Stimulated activated CD4-positive, alpha-beta T cell treated with anti-CD3 and anti-CD28 coated beads, Interleukin-4, amount 100 ng/mL, for 1 hour (primary cell): ENCODE results near the gene GRAMD4.
"Not testable (repeated sequence)": the region's sequence is repeated elsewhere in the genome, so short reads cannot be mapped to it uniquely, and the experiment has no call there.

Experiments used
- DNase-seq: peaks from one replicate; pipeline ENCODE4 v3.0.0-alpha.2; 2020

Gene GRAMD4

GRCh38 chr22:46622081-46622521, 1.9 kb downstream of the GRAMD4 start:
- DNase-seq, result no peak

GRCh38 chr22:46625113-46625842, 5.1 kb downstream of the GRAMD4 start:
- no peak for DNase-seq

- DNase-seq, result no peak
These were observed 5.7 kb downstream of the GRAMD4 start for GRCh38 chr22:46625843-46626349.

- no peak for DNase-seq
These were observed 6.2 kb downstream of the GRAMD4 start for GRCh38 chr22:46626356-46626755.

GRCh38 chr22:46626911-46627805, 7.0 kb downstream of the GRAMD4 start:
- DNase-seq, result no peak

GRCh38 chr22:46627806-46628482, 7.8 kb downstream of the GRAMD4 start:
- no peak for DNase-seq

GRCh38 chr22:46628756-46629155, 8.6 kb downstream of the GRAMD4 start:
- no peak for DNase-seq

- no peak for DNase-seq
These were observed 9.1 kb downstream of the GRAMD4 start for GRCh38 chr22:46629291-46629690.

- DNase-seq, result no peak
These were observed 10.9 kb downstream of the GRAMD4 start for GRCh38 chr22:46631113-46631512.

GRCh38 chr22:46632646-46633249, 12.6 kb downstream of the GRAMD4 start:
- no peak for DNase-seq

GRCh38 chr22:46633334-46633890, 13.2 kb downstream of the GRAMD4 start:
- DNase-seq, result no peak

- DNase-seq, result no peak
These were observed 14.0 kb downstream of the GRAMD4 start for GRCh38 chr22:46634011-46634699.

- DNase-seq, result not testable (repeated sequence)
These were observed 14.9 kb downstream of the GRAMD4 start for GRCh38 chr22:46634973-46635685.

- DNase-seq, result no peak
These were observed 15.6 kb downstream of the GRAMD4 start for GRCh38 chr22:46635756-46636155.

- no peak for DNase-seq
These were observed 16.2 kb downstream of the GRAMD4 start for GRCh38 chr22:46636221-46637002.

GRCh38 chr22:46637711-46638600, 17.8 kb downstream of the GRAMD4 start:
- DNase-seq, result no peak

- DNase-seq, result no peak
These were observed 18.6 kb downstream of the GRAMD4 start for GRCh38 chr22:46638601-46639431.

- no peak for DNase-seq
These were observed 19.7 kb downstream of the GRAMD4 start for GRCh38 chr22:46639843-46640242.
